Pons (tissue), 1 donor: ENCODE measurements around the gene HTR3D.
"Not testable (repeated sequence)": the region's sequence is repeated elsewhere in the genome, so short reads cannot be mapped to it uniquely, and the experiment has no call there.

Source experiments
- DNase-seq: peaks from one replicate; pipeline ENCODE4 v3.0.0-alpha.2; 2016; ENCODE audit warnings: low spot score

HTR3D gene

GRCh38 chr3:184071142-184071541 lies 39.6 kb downstream of the HTR3D start:
- not testable (repeated sequence) for DNase-seq

GRCh38 chr3:184073621-184074020 lies 42.1 kb downstream of the HTR3D start:
- no peak for DNase-seq

- no peak for DNase-seq
Observed at GRCh38 chr3:184075901-184076300, 44.4 kb downstream of the HTR3D start.

- DNase-seq, result no peak
Observed at GRCh38 chr3:184077881-184078280, 46.3 kb downstream of the HTR3D start.

GRCh38 chr3:184078851-184079250 lies 47.3 kb downstream of the HTR3D start:
- DNase-seq, result no peak

- DNase-seq, result no peak
Observed at GRCh38 chr3:184081116-184081830, 49.7 kb downstream of the HTR3D start.

GRCh38 chr3:184082034-184082433 lies 50.5 kb downstream of the HTR3D start:
- no peak for DNase-seq

GRCh38 chr3:184082465-184082864 lies 50.9 kb downstream of the HTR3D start:
- DNase-seq, result no peak

- no peak for DNase-seq
Observed at GRCh38 chr3:184085389-184085852, 53.9 kb downstream of the HTR3D start.
